NK-92 treated with Interleukin-12 subunit alpha and Interleukin-12 subunit beta, amount 100 ng/mL, for 24 hours (cell line): ENCODE results near the gene XPO6.

Experiments
- DNase-seq: peaks from one replicate; lab custom pipeline; 2025; lab: John Stamatoyannopoulos, UW

The XPO6 gene

DNA sequence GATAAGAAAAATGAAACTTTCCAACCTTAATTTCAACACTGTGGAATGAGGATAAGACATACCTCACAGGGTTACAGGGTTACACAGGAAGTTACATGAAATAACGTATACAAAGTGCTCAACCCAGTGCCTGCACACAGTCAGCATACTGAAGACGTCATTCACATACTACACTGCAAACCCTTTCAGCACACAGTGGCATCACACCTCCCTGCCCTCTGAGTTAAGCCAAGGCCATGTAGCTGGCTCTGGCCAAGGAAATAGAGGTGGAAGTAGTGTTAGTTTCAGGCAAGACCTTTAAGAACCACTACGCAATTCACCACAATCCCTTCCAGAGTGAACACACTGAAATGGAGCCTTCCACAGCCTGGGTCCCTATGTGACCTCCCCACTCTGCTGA, 101.7 kb downstream of the XPO6 start:
- DNase-seq = no peak

- no peak for DNase-seq
Measured at GRCh38 chr16:28108590-28109247, 103.0 kb downstream of the XPO6 start.

DNA sequence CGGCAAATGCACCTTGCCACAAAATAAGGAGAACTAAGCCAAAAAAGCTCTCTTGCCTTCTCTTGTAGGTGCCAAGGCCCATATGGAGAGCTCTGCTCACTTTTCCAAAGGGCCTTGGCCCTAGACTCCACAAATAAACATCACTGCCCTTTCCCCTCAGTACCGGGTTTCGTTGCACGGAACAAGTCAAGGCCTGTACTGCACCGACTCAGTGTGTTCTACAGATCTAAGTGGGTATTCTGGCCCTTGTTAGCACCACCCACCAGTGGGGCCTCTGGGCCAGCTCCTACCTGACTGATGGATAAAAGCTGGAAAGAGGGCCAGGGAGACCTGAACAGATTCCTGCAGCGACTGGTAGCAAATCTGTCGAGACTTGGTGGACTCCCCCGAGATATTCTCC, 104.5 kb downstream of the XPO6 start:
- DNase-seq = no peak

DNA sequence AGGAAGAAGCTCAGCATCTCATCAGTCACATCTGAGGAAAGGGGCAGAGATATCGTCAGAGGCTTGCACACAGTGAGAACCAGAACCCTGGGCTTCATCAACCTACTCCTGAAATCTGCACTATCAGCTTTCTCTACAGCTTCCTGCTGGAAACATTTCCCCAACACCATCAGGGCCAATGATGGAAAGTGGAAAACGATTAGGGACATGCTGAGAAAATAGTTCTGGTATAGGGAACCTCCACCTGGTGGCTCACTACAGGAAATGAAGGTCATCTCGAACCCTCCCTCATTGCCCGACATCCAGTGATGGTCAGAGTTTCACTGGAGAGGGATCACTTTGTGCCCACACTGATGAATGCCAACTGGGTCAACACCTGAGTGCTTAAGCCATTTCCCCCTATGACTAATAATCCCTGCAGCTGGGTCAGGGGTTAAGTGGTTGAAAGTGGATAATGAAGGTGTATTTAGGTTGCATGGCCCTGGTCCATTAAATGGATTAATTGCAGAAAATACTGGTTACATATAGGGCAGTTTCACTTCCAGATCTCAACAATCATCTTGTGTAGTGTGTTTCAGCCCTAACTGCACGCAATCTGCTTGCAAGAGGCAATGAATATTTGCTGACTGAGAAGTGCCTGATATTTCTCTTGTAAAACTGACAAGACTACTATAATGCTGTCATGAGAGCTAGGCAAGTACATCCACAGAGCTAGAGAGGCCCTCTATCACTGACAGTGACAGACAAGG, 105.1 kb downstream of the XPO6 start:
- DNase-seq = no peak

GRCh38 chr16:28105954-28106353, 105.8 kb downstream of the XPO6 start:
- DNase-seq = no peak

GRCh38 chr16:28105297-28105696, 106.5 kb downstream of the XPO6 start:
- no peak for DNase-seq

GRCh38 chr16:28104404-28104803, 107.4 kb downstream of the XPO6 start:
- DNase-seq = no peak

DNA sequence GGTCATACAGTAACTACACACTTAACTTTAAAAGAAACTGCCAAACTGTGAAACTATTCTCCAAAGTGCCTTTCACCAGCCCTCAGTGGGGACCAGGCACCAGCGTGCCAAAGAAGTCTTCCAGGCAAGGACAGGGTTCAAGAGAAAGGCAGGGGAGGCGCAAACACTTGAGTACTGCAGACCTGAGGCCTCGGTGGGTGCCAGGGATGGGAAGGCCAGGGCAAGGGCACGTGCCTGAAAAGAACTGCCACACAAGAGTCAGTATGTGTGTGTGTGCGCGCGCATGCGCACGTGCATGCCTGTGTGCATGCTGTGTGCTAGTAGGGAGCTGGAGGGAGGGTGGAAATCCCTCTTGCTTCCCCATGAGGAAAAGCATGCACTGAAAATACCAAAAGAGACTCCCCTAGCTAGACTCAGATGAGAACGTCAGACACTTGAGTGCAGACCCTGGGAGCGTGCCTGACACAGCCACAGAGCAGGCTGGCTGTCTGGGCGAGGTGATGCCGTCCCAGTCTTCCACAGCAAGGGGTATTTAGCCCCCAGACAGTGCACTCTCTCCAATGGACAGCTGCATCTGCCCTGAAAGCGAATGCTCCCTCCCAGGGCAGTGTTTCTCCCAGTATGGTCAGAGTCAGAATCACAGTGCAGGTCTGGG, 108.1 kb downstream of the XPO6 start:
- DNase-seq = no peak

DNA sequence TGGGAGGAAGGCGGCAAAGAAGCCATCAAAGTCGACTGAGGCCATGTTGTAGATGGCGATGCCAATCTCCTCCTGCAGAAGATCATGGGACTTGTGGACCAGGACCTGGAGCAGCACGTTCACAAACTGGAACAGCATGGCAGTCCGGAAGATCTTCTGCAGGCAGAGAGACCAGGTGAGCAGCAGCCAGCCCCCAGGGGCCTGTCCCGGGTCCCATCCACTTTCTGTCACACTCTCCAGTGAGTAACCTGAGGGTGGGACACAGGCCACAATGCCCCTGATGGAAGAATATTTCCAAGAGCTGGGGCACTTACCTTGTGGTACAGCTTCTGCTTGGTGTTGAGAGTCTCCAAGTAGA, 110.3 kb downstream of the XPO6 start:
- DNase-seq = no peak

GRCh38 chr16:28100810-28101532, 110.8 kb downstream of the XPO6 start:
- DNase-seq = no peak

DNA sequence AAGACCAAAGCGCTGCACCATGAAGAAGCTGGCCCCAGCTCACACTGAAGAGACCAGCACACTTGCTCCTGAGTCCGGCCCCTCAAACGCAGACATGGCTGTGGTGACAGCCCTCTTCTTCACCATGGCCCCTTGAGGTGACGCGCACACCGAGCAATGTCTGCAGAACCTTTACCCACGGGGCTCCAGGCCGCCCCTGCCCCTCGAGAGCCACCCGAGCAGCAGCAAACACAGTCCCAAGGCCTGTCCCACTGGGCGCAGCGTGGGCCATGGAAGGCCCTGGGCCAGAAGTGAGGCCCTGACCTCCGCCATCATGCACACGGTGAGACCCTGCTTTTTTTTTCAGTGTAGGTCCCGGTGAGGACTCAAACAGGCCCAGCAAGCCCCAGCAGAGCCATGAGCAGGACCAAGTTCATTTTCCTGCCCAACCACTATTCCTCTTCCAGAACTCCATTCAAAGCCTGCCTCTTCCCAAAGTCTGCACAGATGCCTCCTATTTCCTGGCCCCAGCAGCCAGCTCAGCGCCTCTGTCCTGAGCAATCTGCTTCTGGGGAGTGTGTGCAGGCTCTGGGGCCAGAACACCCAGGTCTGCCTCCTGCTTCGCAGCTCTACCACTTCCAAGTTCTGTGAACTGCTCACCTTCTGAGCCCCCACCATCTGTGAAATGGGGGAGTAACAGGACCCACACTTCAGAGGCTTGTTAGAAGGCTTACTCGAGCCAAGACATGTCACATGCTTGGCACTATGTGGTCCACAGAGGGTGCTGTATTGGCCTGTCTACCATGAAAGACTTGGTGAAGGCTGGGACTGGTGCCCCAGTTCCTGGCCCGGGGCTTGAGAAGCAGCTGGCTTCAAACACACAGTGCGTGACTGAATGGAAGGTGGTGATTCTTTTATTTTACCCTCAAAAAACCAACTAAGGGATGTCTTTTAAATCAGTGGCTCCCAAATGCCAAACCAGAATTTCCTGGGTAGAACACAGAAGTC, 112.5 kb downstream of the XPO6 start:
- DNase-seq = no peak

GRCh38 chr16:28098171-28098958, 113.4 kb downstream of the XPO6 start:
- no peak for DNase-seq

GRCh38 chr16:28096983-28097899, 114.5 kb downstream of the XPO6 start:
- no peak for DNase-seq

DNA sequence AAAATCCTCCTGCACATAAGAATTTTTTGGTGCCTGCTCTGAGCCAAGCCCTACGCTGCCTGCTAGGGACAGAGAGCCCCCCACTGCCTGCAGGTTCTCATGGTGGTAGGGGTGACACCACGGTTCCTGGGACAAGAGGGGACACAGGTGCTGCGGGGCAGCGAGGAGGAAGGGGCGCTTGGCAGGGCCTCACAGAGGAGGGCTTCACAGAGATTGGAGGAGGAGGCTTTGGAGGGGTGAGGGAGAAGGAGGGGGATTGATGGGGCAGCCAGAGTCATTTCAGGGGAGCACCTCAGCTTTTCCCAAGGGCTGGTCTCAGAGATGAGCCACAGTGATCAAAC, 118.4 kb downstream of the XPO6 start:
- no peak for DNase-seq

DNA sequence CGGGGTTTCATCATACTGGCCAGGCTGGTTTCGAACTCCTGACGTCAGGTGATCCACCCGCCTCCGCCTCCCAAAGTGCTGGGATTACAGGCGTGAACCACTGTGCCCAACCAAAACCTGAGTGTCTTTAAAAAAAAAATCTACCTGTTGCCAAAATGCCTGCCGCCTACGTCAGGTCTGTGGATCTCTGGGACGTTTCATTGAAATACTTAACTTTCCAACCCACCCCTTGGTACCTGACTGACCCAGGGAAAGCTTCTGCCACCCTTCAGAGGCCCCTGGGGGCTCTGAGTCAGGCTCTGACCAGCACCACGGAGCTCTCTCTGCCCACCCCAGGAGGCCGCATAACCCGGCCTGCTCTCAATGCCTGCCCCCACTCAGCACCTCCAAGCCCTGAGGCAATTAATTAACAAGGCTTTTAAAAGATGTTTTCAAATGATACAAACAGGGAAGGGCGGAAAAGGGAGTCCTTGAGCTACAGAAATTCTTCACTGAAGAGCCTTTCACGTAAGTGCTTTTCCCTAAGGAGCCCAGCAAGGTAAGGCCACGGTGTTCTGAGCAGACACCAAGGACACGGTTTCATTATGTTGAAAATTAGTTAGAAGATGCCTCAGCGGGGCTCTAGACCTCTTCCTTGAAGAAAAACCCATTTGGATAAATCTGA, 118.9 kb downstream of the XPO6 start:
- DNase-seq = no peak

DNA sequence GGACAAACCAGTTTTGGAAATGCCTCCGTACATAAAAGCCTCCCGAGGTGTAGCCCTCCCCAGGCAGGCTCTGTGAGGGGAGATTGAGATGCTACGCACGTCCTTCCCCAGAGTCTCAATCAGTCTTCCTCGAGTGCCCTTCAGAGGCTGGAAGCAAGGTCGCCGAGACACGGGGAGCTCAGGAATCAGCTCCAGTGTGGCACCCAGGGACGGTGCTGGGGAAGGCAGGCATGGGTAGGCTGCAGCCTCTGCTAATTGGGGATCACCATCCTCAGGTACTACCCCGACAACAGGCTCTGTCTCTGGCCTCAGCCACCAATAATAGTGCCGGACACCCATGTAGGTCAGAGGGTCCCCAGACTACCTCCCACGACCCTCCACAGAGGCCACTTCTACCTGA, 120.1 kb downstream of the XPO6 start:
- DNase-seq = no peak

DNA sequence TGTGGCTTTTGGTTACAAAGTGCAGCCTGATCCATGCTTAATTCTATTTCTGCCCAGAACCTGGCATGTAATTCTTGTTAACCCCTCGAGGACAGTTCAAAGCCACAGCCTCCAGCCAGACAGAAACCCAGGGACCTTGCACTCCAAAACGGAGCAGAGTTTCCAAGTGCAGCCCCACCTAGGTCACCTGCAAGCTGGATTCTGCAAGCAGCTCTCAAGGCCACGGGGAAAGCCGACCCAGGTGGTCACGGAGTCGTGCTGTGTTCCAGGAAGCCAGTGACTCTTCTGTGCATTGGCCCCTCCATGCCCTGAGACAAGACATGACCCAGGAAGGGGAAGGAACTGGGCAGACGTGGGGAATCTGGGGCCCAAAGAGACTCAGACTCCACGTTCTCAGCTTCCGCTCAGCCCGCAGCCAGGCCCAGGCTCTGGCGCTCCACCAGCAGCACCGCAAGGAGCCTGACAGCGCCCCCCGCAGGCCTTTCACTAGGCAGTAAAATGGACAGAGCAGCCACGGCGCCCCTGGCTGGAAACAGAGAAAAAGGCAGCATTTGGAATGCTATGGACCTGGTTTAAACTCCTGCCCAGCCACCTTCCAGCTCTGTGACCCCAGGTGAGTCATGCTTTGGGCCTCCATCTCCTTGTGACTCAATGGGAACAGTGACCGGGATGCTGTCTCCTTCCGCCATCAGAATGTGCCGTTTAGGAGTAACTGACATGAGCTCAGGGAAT, 121.0 kb downstream of the XPO6 start:
- no peak for DNase-seq

DNA sequence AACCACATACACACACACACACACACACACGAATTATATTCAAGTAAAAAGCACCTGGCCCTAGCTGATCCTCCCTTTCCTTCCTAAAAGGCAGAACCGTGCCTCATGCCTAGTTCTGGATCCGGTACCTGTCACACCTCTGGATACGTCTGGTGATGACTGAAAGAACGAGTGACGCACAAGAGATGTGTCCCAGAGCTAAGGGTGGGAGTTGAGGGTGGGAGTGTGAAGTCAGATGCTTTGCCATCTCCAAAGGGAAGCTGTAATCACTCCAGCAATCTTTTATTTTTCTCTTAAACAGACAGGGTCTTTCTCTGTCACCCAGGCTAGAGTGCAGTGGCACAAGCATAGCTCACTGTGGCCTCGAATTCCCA, 121.8 kb downstream of the XPO6 start:
- no peak for DNase-seq
